Measurements from ENCODE around the gene LRBA. TPM values are rescaled to one million over a fixed set of nuclear protein-coding genes. Genes with fewer than 3 reads are reported as not detected.
A peak's percentile ranks its signal among the peaks of the same experiment; 100 is the strongest.

LRBA gene
- total and polyA plus RNA-seq, 9 of the 15 experiments (the other 6 are each of a cell fraction or from before 2014, with no cell fraction given) = 24.2 to 88.7 (median 59.7) TPM

DNA sequence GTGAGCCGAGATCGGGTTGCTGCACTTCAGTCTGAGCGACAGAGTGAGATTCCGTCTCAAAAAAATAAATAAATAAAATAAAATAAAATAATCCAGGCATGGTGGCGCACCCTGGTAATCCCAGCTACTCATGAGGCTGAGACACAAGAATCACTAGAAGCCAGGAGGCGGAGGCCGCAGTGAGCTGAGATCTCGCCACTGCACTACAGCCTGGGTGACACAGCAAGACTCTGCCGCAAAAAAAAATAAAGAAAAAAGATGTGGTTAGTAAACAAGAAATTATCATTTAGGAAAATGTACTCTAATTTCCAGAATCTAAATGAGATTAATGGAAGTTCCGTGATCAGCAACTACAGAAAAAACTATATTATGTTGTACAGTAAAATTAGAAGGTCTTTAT is 14.5 kb upstream of the LRBA start (continued):
- TF ChIP-seq RNF219 (CRISPR knock-in tag; IDR thresholded peaks at IDR 0.05) = no peak
- peak; percentile 34 for TF ChIP-seq TAF9B (IDR thresholded peaks at IDR 0.05; ENCODE audit: partially characterized antibody)
- TF ChIP-seq ELF1 (tag; IDR thresholded peaks at IDR 0.05) = no peak
- TF ChIP-seq ZBTB33 (CRISPR knock-in tag; IDR thresholded peaks at IDR 0.05) = 0 out of 2 replicates have a peak, but pooled peaks have one; percentile 37
- TF ChIP-seq, protein P1, sequence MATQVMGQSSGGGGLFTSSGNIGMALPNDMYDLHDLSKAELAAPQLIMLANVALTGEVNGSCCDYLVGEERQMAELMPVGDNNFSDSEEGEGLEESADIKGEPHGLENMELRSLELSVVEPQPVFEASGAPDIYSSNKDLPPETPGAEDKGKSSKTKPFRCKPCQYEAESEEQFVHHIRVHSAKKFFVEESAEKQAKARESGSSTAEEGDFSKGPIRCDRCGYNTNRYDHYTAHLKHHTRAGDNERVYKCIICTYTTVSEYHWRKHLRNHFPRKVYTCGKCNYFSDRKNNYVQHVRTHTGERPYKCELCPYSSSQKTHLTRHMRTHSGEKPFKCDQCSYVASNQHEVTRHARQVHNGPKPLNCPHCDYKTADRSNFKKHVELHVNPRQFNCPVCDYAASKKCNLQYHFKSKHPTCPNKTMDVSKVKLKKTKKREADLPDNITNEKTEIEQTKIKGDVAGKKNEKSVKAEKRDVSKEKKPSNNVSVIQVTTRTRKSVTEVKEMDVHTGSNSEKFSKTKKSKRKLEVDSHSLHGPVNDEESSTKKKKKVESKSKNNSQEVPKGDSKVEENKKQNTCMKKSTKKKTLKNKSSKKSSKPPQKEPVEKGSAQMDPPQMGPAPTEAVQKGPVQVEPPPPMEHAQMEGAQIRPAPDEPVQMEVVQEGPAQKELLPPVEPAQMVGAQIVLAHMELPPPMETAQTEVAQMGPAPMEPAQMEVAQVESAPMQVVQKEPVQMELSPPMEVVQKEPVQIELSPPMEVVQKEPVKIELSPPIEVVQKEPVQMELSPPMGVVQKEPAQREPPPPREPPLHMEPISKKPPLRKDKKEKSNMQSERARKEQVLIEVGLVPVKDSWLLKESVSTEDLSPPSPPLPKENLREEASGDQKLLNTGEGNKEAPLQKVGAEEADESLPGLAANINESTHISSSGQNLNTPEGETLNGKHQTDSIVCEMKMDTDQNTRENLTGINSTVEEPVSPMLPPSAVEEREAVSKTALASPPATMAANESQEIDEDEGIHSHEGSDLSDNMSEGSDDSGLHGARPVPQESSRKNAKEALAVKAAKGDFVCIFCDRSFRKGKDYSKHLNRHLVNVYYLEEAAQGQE (IDR thresholded peaks at IDR 0.05; ENCODE audit: borderline replicate concordance) = no peak
- TF ChIP-seq, protein P1 (CRISPR knock-in tag; IDR thresholded peaks at IDR 0.05; ENCODE audit: low read depth) = no peak
- no peak for TF ChIP-seq POLR3G (IDR thresholded peaks at IDR 0.05; ENCODE audit: extremely low read depth, insufficient read length, insufficient replicate concordance)
- TF ChIP-seq ZKSCAN8 (CRISPR knock-in tag; IDR thresholded peaks at IDR 0.05) = no peak
- no peak for TF ChIP-seq CEBPG (CRISPR knock-in tag; IDR thresholded peaks at IDR 0.05)
- no peak for TF ChIP-seq CEBPG (tag; conservative IDR thresholded peaks at IDR 0.05 in 1 of 2, IDR thresholded peaks at IDR 0.05 in 1 of 2)
- no peak for TF ChIP-seq CHD1 (IDR thresholded peaks at IDR 0.05; ENCODE audit: low read length)
- TF ChIP-seq, protein P2, sequence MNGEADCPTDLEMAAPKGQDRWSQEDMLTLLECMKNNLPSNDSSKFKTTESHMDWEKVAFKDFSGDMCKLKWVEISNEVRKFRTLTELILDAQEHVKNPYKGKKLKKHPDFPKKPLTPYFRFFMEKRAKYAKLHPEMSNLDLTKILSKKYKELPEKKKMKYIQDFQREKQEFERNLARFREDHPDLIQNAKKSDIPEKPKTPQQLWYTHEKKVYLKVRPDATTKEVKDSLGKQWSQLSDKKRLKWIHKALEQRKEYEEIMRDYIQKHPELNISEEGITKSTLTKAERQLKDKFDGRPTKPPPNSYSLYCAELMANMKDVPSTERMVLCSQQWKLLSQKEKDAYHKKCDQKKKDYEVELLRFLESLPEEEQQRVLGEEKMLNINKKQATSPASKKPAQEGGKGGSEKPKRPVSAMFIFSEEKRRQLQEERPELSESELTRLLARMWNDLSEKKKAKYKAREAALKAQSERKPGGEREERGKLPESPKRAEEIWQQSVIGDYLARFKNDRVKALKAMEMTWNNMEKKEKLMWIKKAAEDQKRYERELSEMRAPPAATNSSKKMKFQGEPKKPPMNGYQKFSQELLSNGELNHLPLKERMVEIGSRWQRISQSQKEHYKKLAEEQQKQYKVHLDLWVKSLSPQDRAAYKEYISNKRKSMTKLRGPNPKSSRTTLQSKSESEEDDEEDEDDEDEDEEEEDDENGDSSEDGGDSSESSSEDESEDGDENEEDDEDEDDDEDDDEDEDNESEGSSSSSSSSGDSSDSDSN (IDR thresholded peaks at IDR 0.05; ENCODE audit: borderline replicate concordance in 1 of 2, low read depth in 2 of 2, low read length in 2 of 2) = no peak
- no peak for TF ChIP-seq ZNF696 (CRISPR knock-in tag; conservative IDR thresholded peaks at IDR 0.05)

Measured in K562 (cell line).